GM23338 (cell line): ENCODE results near the gene HMGN3. TPM values are rescaled to one million over a fixed set of nuclear protein-coding genes. Genes with fewer than 3 reads are reported as not detected.

Source experiments
- ATAC-seq: fragments of 200-7000 bp; cut with Tn5 transposase; 3 replicates; pipeline ENCODE4 v1.9.1; 2020
- DNase-seq: peaks from one replicate; pipeline ENCODE4 v3.0.0-alpha.2; 2015; ENCODE audit warnings: low spot score
- H2AFZ ChIP-seq: fragments of 200-600 bp; sonication (generic); 2 replicates; pipeline ENCODE4 v1.8.0; 2016; ENCODE audit warnings: antibody characterized with exemption, mild to moderate bottlenecking, moderate library complexity
- H3F3A ChIP-seq: fragments of 200-600 bp; sonication (generic); replicated peaks from 2 replicates; pipeline ENCODE4 v1.8.0; 2017; ENCODE audit warnings: antibody characterized with exemption, mixed run types, low read depth
- H3K27ac ChIP-seq: fragments of 200-600 bp; sonication (generic); 2 replicates; pipeline ENCODE4 v1.6.1; 2016; ENCODE audit warnings: low read depth
- H3K27me3 ChIP-seq: fragments of 200-600 bp; sonication (generic); 2 replicates; pipeline ENCODE4 v1.8.0; 2016; ENCODE audit warnings: mild to moderate bottlenecking, mixed run types, moderate library complexity; ENCODE audit not compliant: insufficient read depth
- H3K36me3 ChIP-seq: fragments of 200-600 bp; sonication (generic); 2 replicates; pipeline ENCODE4 v1.8.0; 2016; ENCODE audit warnings: mild to moderate bottlenecking; ENCODE audit not compliant: insufficient read depth
- H3K4me1 ChIP-seq: fragments of 200-600 bp; sonication (generic); 2 replicates; pipeline ENCODE4 v1.8.0; 2016; ENCODE audit warnings: mild to moderate bottlenecking, moderate library complexity; ENCODE audit not compliant: insufficient read depth
- H3K4me2 ChIP-seq: fragments of 200-600 bp; sonication (generic); 2 replicates; pipeline ENCODE4 v1.7.1; 2017; ENCODE audit warnings: mixed run types
- H3K4me3 ChIP-seq: fragments of 200-600 bp; sonication (generic); 2 replicates; pipeline ENCODE4 v1.6.1; 2016; ENCODE audit warnings: mixed run types
- H3K79me2 ChIP-seq: fragments of 200-600 bp; sonication (generic); replicated peaks from 2 replicates; pipeline ENCODE4 v1.8.0; 2017; ENCODE audit warnings: mild to moderate bottlenecking; ENCODE audit not compliant: insufficient read depth
- H3K9me2 ChIP-seq: fragments of 200-600 bp; sonication (generic); 2 replicates; pipeline ENCODE4 v1.8.0; 2017; ENCODE audit not compliant: insufficient read depth
- H4K20me1 ChIP-seq: fragments of 200-600 bp; sonication (generic); replicated peaks from 2 replicates; pipeline ENCODE4 v1.8.0; 2017; ENCODE audit warnings: mild to moderate bottlenecking; ENCODE audit not compliant: insufficient read depth
- H3K27ac Mint-ChIP-seq: 2 replicates; pipeline ENCODE4 v1.8.0; 2020; ENCODE audit warnings: inconsistent platforms, mild to moderate bottlenecking, moderate library complexity, mixed read lengths
- H3K27me3 Mint-ChIP-seq: 3 replicates; pipeline ENCODE4 v1.8.0; 2022; ENCODE audit warnings: low read depth, mild to moderate bottlenecking, moderate library complexity, mixed read lengths, inconsistent platforms; ENCODE audit not compliant: insufficient read depth, poor library complexity
- H3K36me3 Mint-ChIP-seq: 3 replicates; pipeline ENCODE4 v1.8.0; 2021; ENCODE audit warnings: low read depth, mild to moderate bottlenecking, inconsistent platforms, moderate library complexity, mixed read lengths
- H3K4me1 Mint-ChIP-seq: 3 replicates; pipeline ENCODE4 v1.8.0; 2020; ENCODE audit warnings: mild to moderate bottlenecking, inconsistent platforms, mixed read lengths
- H3K4me3 Mint-ChIP-seq: 3 replicates; pipeline ENCODE4 v1.8.0; 2021; ENCODE audit warnings: moderate library complexity, mild to moderate bottlenecking, inconsistent platforms, mixed read lengths
- H3K9me3 Mint-ChIP-seq: 3 replicates; pipeline ENCODE4 v1.8.0; 2020; ENCODE audit warnings: moderate library complexity, mild to moderate bottlenecking, inconsistent platforms, mixed read lengths
- CREB1 ChIP-seq: fragments of 250-450 bp; sonication (Bioruptor Pico); IDR thresholded peaks from 2 replicates; pipeline ENCODE4 v1.5.0; 2020; ENCODE audit warnings: low read depth, mild to moderate bottlenecking, moderate library complexity
- CTCF ChIP-seq, 2 experiments: fragments of 200-600 bp in 1 of 2; sonication (generic) in 1 of 2; conservative IDR thresholded peaks; 2 replicates each; pipeline versions ENCODE4 v1.5.1 to v1.6.1; 2016 to 2017; ENCODE audit warnings: antibody characterized with exemption in 2 of 2, low read depth in 2 of 2, mild to moderate bottlenecking in 2 of 2, moderate library complexity in 1 of 2
- ETS1 ChIP-seq: IDR thresholded peaks from 2 replicates; pipeline ENCODE4 v1.6.1; 2016; ENCODE audit warnings: antibody characterized with exemption
- EZH2phosphoT487 ChIP-seq: fragments of 200-600 bp; sonication (generic); IDR thresholded peaks from one replicate; pipeline ENCODE4 v1.8.1; 2018; ENCODE audit warnings: antibody characterized with exemption; ENCODE audit not compliant: unreplicated experiment
- NANOG ChIP-seq: IDR thresholded peaks from 2 replicates; pipeline ENCODE4 v1.6.1; 2016; ENCODE audit warnings: antibody characterized with exemption, borderline replicate concordance
- POLR2AphosphoS5 ChIP-seq: IDR thresholded peaks from 2 replicates; pipeline ENCODE4 v1.6.1; 2016; ENCODE audit warnings: antibody characterized with exemption, low read depth
- REST ChIP-seq: IDR thresholded peaks from one replicate; pipeline ENCODE4 v1.6.1; 2018; ENCODE audit warnings: antibody characterized with exemption; ENCODE audit not compliant: unreplicated experiment
- STAT1 ChIP-seq: IDR thresholded peaks from one replicate; pipeline ENCODE4 v1.6.1; 2016; ENCODE audit warnings: antibody characterized with exemption; ENCODE audit not compliant: unreplicated experiment
- ZNF462 ChIP-seq: fragments of 250-450 bp; sonication (Bioruptor Pico); IDR thresholded peaks from 2 replicates; pipeline ENCODE4 v1.5.0; 2020; ENCODE audit warnings: mild to moderate bottlenecking, moderate library complexity
- polyA plus RNA-seq: library from polyadenylated mRNA; unstranded; fragments of >200 nt; fragmentation: Nextera tagmentation; extraction: Ambion mirVana; gene quantifications from 2 replicates; pipeline ENCODE4 v1.2.1, GENCODE V29; 2016
- total RNA-seq: library from RNA; depleted of rRNA; stranded (reverse); fragments of >200 nt; shearing (Covaris generic); gene quantifications from 2 replicates; pipeline ENCODE4 v1.2.3, GENCODE V29; 2014

Gene HMGN3
- total and polyA plus RNA-seq, 2 experiments from 2014 or later, result 166 to 956 TPM

DNA sequence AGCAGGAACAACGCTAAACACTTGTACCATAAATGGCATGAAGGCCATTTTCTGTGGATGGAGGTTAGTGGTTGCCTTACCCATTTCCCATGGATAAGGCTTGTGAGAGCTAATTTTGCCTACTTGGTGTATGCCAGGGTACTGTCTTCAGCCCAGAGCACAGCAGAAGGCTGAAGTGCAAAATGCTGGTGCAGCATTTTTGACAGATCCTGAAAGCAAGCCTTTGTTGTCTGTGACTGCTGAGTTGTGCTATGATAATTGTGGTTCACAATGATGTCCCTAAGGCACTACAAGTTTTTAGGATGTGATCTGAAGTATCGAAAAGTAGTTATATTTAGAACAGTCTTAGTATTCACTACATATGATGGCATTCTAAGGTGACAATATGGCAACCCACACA lies 14.7 kb upstream of the HMGN3 start:
- ATAC-seq (no peak), DNase-seq (no peak)
- Histone ChIP-seq H3K4me1 (no peaks in the 10 kb centered on the region), H3K4me2 (no peak overlapping the region), H3K79me2 (no peaks in the 10 kb centered on the region), H3K27ac (no peak overlapping the region), H2AFZ (no peak overlapping the region), H3K9me2 (no peaks in the 10 kb centered on the region; the same call in 1 of the 2 replicates), H4K20me1 (no peaks in the 10 kb centered on the region), H3K4me3 (no peak overlapping the region), H3F3A (no peaks in the 10 kb centered on the region), H3K36me3 (no peaks in the 10 kb centered on the region; the same call in 1 of the 2 replicates), H3K27me3 (no peaks in the 10 kb centered on the region)
- H3K27ac Mint-ChIP-seq, result no peak overlapping the region
- H3K27me3 Mint-ChIP-seq, result peaks cover under 1% of the 10 kb centered on the region
- no peak overlapping the region for H3K4me3 Mint-ChIP-seq
- H3K9me3 Mint-ChIP-seq, result peaks cover 11% of the 10 kb centered on the region
- no peak for TF ChIP-seq POLR2AphosphoS5
- peaks cover 8% of the 10 kb centered on the region; the same call in 1 of the 3 replicates for H3K36me3 Mint-ChIP-seq
- peaks cover 3% of the 10 kb centered on the region; the same call in 1 of the 3 replicates for H3K4me1 Mint-ChIP-seq

- peaks cover 1% of the 10 kb centered on the region for H3K27me3 Mint-ChIP-seq
- Histone ChIP-seq H3K27ac (no peak overlapping the region), H3K36me3 (no peaks in the 10 kb centered on the region; the same call in 1 of the 2 replicates), H3K27me3 (no peaks in the 10 kb centered on the region), H3K4me3 (no peak overlapping the region), H3F3A (no peaks in the 10 kb centered on the region), H3K4me1 (no peaks in the 10 kb centered on the region), H3K4me2 (no peak overlapping the region), H4K20me1 (no peaks in the 10 kb centered on the region), H3K79me2 (no peaks in the 10 kb centered on the region), H3K9me2 (peaks cover 13% of the 10 kb centered on the region; the same call in 1 of the 2 replicates), H2AFZ (no peak overlapping the region)
- no peak overlapping the region for H3K27ac Mint-ChIP-seq
- peaks cover 3% of the 10 kb centered on the region; the same call in 1 of the 3 replicates for H3K4me1 Mint-ChIP-seq
- no peak overlapping the region for H3K4me3 Mint-ChIP-seq
- peaks cover 11% of the 10 kb centered on the region for H3K9me3 Mint-ChIP-seq
- DNase-seq (no peak), ATAC-seq (no peak)
- peaks cover 8% of the 10 kb centered on the region; the same call in 1 of the 3 replicates for H3K36me3 Mint-ChIP-seq
- TF ChIP-seq EZH2phosphoT487 (no peak), ZNF462 (CRISPR knock-in tag) (no peak), REST (no peak), CREB1 (CRISPR knock-in tag) (no peak), POLR2AphosphoS5 (no peak), ETS1 (no peak), STAT1 (no peak), CTCF (conservative IDR thresholded peaks at IDR 0.05; ENCODE audit: low read depth in 2 of 2) (no peak), NANOG (no peak)
Measured at GRCh38 chr6:79246891-79247290, 12.4 kb upstream of the HMGN3 start.
